KMS-11 (cell line): ENCODE results near the gene VWA2.

ENCODE experiments used
- H2AFZ ChIP-seq: fragments of 200-600 bp; sonication (generic); 2 replicates; pipeline ENCODE4 v1.6.1; 2016; ENCODE audit warnings: antibody characterized with exemption, mixed run types, low read depth
- H3K27ac ChIP-seq: fragments of 200-600 bp; sonication (generic); 2 replicates; pipeline ENCODE4 v1.6.1; 2016; ENCODE audit warnings: mild to moderate bottlenecking, mixed run types
- H3K27me3 ChIP-seq: fragments of 200-600 bp; sonication (generic); 2 replicates; pipeline ENCODE4 v1.6.1; 2017; ENCODE audit warnings: mild to moderate bottlenecking, low read depth, mixed run types, moderate library complexity; ENCODE audit not compliant: insufficient read depth
- H3K36me3 ChIP-seq: fragments of 200-600 bp; sonication (generic); 2 replicates; pipeline ENCODE4 v1.6.1; 2017; ENCODE audit warnings: mild to moderate bottlenecking, mixed run types; ENCODE audit not compliant: insufficient read depth
- H3K4me1 ChIP-seq: fragments of 200-600 bp; sonication (generic); 2 replicates; pipeline ENCODE4 v1.6.1; 2016; ENCODE audit warnings: mild to moderate bottlenecking, low read depth, mixed run types; ENCODE audit not compliant: poor library complexity, severe bottlenecking
- H3K4me2 ChIP-seq: fragments of 200-600 bp; sonication (generic); 2 replicates; pipeline ENCODE4 v1.7.0; 2016; ENCODE audit warnings: mild to moderate bottlenecking, mixed run types
- H3K4me3 ChIP-seq: fragments of 200-600 bp; sonication (generic); IDR thresholded peaks from 2 replicates; pipeline ENCODE4 v1.6.1; 2017; ENCODE audit warnings: low read depth, low read length, mixed read lengths; ENCODE audit not compliant: insufficient read depth
- H3K79me2 ChIP-seq: fragments of 200-600 bp; sonication (generic); 2 replicates; pipeline ENCODE4 v1.6.1; 2016; ENCODE audit warnings: low read depth, mixed run types; ENCODE audit not compliant: insufficient read depth
- H3K9ac ChIP-seq: fragments of 200-600 bp; sonication (generic); 2 replicates; pipeline ENCODE4 v1.6.1; 2016; ENCODE audit warnings: mild to moderate bottlenecking, mixed run types
- H4K20me1 ChIP-seq: fragments of 200-600 bp; sonication (generic); 2 replicates; pipeline ENCODE4 v1.6.1; 2016; ENCODE audit warnings: mild to moderate bottlenecking, mixed run types; ENCODE audit not compliant: insufficient read depth
- TF ChIP-seq, protein P1 (sequence below): fragments of 200-600 bp; sonication (generic); conservative IDR thresholded peaks from 2 replicates; pipeline ENCODE4 v1.6.1; 2017; ENCODE audit warnings: low read depth, mild to moderate bottlenecking, antibody characterized with exemption, low read length, moderate library complexity, mixed read lengths

VWA2 gene, protein sequence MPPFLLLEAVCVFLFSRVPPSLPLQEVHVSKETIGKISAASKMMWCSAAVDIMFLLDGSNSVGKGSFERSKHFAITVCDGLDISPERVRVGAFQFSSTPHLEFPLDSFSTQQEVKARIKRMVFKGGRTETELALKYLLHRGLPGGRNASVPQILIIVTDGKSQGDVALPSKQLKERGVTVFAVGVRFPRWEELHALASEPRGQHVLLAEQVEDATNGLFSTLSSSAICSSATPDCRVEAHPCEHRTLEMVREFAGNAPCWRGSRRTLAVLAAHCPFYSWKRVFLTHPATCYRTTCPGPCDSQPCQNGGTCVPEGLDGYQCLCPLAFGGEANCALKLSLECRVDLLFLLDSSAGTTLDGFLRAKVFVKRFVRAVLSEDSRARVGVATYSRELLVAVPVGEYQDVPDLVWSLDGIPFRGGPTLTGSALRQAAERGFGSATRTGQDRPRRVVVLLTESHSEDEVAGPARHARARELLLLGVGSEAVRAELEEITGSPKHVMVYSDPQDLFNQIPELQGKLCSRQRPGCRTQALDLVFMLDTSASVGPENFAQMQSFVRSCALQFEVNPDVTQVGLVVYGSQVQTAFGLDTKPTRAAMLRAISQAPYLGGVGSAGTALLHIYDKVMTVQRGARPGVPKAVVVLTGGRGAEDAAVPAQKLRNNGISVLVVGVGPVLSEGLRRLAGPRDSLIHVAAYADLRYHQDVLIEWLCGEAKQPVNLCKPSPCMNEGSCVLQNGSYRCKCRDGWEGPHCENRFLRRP

DNA sequence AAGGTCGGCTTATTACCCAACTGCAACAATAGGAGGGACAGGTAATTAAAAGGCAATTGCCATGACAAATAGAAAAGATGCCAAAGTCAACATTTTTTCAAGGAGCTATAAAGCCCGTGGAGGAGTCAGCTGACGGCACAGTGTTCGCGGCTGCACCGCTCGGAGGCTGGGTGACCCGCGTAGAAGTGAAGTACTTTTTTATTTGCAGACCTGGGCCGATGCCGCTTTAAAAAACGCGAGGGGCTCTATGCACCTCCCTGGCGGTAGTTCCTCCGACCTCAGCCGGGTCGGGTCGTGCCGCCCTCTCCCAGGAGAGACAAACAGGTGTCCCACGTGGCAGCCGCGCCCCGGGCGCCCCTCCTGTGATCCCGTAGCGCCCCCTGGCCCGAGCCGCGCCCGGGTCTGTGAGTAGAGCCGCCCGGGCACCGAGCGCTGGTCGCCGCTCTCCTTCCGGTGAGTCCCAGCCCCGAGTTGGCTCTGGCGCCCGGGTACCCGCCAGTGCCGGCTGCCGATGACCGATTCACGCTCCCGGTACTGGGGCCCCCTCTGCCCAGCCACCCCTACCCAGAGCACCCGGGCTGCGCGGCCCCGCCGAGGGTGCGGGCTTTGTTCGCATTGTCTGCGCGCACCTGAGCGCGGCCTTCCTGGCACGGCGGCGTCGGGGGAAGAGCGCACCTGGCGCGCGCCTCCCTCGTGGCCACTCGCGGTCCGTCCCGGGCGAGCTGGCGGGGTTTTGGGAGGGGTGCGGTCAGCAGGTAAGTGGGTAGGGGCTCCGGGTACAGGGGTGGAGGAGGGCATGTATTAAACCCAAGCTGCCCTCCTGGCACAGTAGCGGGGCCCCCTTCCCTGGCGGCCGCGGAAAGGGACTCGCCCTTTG lies at the start of gene VWA2:
VWA2 (plus strand) TSS at position 138 of the 877 bp plus-strand sequence. CDS start 9,460 bp downstream, outside the sequence.
- H3K27ac ChIP-seq: no peak within 1 kb of the TSS
- no peaks in the 10 kb centered on the region for H3K27me3 ChIP-seq
- H3K9ac ChIP-seq: no peak within 1 kb of the TSS
- H3K4me3 ChIP-seq: no peak within 1 kb of the TSS
- H3K4me1 ChIP-seq: no peaks in the 10 kb centered on the region
- H3K4me2 ChIP-seq: no peak within 1 kb of the TSS
- no peaks in the 10 kb centered on the region for H4K20me1 ChIP-seq
- H3K36me3 ChIP-seq: no peaks in the 10 kb centered on the region
- TF ChIP-seq, protein P1, sequence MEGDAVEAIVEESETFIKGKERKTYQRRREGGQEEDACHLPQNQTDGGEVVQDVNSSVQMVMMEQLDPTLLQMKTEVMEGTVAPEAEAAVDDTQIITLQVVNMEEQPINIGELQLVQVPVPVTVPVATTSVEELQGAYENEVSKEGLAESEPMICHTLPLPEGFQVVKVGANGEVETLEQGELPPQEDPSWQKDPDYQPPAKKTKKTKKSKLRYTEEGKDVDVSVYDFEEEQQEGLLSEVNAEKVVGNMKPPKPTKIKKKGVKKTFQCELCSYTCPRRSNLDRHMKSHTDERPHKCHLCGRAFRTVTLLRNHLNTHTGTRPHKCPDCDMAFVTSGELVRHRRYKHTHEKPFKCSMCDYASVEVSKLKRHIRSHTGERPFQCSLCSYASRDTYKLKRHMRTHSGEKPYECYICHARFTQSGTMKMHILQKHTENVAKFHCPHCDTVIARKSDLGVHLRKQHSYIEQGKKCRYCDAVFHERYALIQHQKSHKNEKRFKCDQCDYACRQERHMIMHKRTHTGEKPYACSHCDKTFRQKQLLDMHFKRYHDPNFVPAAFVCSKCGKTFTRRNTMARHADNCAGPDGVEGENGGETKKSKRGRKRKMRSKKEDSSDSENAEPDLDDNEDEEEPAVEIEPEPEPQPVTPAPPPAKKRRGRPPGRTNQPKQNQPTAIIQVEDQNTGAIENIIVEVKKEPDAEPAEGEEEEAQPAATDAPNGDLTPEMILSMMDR: no peak
- H2AFZ ChIP-seq: no peak within 1 kb of the TSS; the same call in 1 of the 2 replicates
- H3K79me2 ChIP-seq: no peaks in the 10 kb centered on the region

DNA sequence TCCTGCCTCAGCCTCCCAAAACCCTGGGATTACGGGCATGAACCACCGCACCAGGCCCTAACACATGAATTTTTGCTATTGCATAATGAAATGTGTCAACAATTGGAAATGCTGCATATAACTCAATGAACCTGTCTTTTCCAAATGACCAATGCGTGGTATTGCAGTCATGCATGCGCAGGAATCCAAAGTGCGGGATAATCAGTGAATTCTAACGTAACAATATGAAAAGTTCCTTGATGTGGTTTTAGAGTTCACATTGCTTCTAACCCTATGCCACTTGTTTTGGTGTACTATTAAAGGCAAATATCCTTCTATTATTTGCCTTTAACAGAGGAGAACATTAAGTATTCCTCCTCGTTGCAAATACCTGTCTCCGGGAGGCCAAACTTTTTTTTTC lies 49.4 kb upstream of the VWA2 start:
- Histone ChIP-seq H4K20me1 (no peaks in the 10 kb centered on the region), H3K27me3 (no peaks in the 10 kb centered on the region), H3K4me3 (no peak overlapping the region), H3K79me2 (no peaks in the 10 kb centered on the region), H3K4me1 (peaks cover 10% of the 10 kb centered on the region), H3K36me3 (no peaks in the 10 kb centered on the region), H3K27ac (no peak overlapping the region), H3K9ac (no peak overlapping the region), H3K4me2 (no peak overlapping the region), H2AFZ (no peak overlapping the region)
- TF ChIP-seq, protein P1: no peak

DNA sequence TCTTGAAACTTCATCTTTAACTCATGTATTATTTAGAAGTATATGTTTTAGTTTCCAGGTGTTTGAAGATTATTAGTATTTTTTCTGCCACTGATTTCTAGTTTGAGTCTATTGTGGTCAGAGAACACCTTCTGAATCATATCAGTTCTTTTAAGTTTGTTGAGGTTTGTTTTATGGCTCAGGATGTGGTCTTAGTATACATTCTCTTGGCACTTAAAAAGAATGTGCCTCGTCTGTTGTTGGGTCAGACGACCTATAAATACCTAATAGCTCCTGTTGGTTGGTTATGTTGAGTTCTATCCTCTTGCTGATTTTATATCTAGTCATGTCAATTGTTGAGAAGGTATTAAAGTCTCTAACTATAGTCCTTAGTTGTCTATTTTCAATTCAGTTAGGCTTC lies 44.0 kb upstream of the VWA2 start:
- H3K36me3 ChIP-seq: no peaks in the 10 kb centered on the region
- no peaks in the 10 kb centered on the region for H4K20me1 ChIP-seq
- no peaks in the 10 kb centered on the region for H3K79me2 ChIP-seq
- H3K4me3 ChIP-seq: no peak overlapping the region
- H3K4me1 ChIP-seq: peaks cover 33% of the 10 kb centered on the region
- peak overlapping the region; percentile 25 for H3K4me2 ChIP-seq
- no peaks in the 10 kb centered on the region for H3K27me3 ChIP-seq
- H3K9ac ChIP-seq: no peak overlapping the region
- no peak overlapping the region for H2AFZ ChIP-seq
- H3K27ac ChIP-seq: peak overlapping the region; percentile 19; the same call in 1 of the 2 replicates
- TF ChIP-seq, protein P1: no peak

DNA sequence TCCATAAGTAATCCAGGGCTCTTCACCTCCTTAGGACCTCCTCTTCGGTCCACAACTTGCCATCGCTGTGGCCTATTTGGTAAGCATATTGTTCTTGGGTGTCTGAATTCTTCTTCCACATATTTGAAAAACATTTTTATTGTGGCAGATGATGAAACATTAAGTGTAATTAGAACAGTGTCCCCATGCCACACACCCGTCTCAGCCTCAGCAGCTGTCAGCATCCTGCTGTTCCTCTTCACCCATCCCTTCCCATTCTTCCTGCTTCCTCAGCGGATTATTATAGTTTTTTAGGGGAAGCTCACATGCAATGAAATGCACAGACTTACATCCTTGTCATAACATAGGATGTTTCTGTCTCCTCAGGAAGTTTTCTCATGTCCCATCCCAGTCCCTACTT lies 39.8 kb upstream of the VWA2 start:
- H3K4me2 ChIP-seq: no peak overlapping the region
- no peaks in the 10 kb centered on the region for H3K36me3 ChIP-seq
- H3K9ac ChIP-seq: no peak overlapping the region
- TF ChIP-seq, protein P1: no peak
- peaks cover 28% of the 10 kb centered on the region for H3K4me1 ChIP-seq
- no peaks in the 10 kb centered on the region for H3K79me2 ChIP-seq
- H4K20me1 ChIP-seq: no peaks in the 10 kb centered on the region
- no peaks in the 10 kb centered on the region for H3K27me3 ChIP-seq
- H3K4me3 ChIP-seq: no peak overlapping the region
- no peak overlapping the region for H3K27ac ChIP-seq
- no peak overlapping the region for H2AFZ ChIP-seq
